HepG2 (cell line): Measurements from ENCODE around the gene ZNF483. TPM values are rescaled to one million over a fixed set of nuclear protein-coding genes. Genes with fewer than 3 reads are reported as not detected.
A peak's percentile ranks its signal among the peaks of the same experiment; 100 is the strongest.

Source experiments
- AHR ChIP-seq: IDR thresholded peaks from 2 replicates; pipeline ENCODE4 v1.6.1; 2018; ENCODE audit warnings: missing genetic modification reagents, missing compliant biosample characterization
- FOXJ3 ChIP-seq: sonication (generic); formaldehyde crosslinking; IDR thresholded peaks from 2 replicates; pipeline ENCODE4 v1.4.0; 2020; ENCODE audit warnings: missing genetic modification reagents, mild to moderate bottlenecking, borderline replicate concordance
- KDM3A ChIP-seq: IDR thresholded peaks from 2 replicates; pipeline ENCODE4 v1.6.1; 2018; ENCODE audit warnings: low read depth, missing compliant biosample characterization
- PBX3 ChIP-seq: sonication (generic); formaldehyde crosslinking; IDR thresholded peaks from 2 replicates; pipeline ENCODE4 v1.8.1; 2023; ENCODE audit warnings: missing genetic modification reagents, inconsistent platforms, borderline replicate concordance
- POLR2AphosphoS5 ChIP-seq: IDR thresholded peaks from 2 replicates; pipeline ENCODE4 v1.6.1; 2012; ENCODE audit warnings: low read depth, low read length
- RFX1 ChIP-seq: fragments of 450-650 bp; IDR thresholded peaks from 2 replicates; pipeline ENCODE4 v1.6.1; 2017
- TARDBP ChIP-seq: sonication (generic); formaldehyde crosslinking; IDR thresholded peaks from 2 replicates; pipeline ENCODE4 v1.8.0; 2022; ENCODE audit warnings: mild to moderate bottlenecking, missing genetic modification reagents
- THRA ChIP-seq: sonication (generic); formaldehyde crosslinking; IDR thresholded peaks from 2 replicates; pipeline ENCODE4 v1.4.0; 2020; ENCODE audit warnings: missing genetic modification reagents, borderline replicate concordance
- TMF1 ChIP-seq: sonication (generic); formaldehyde crosslinking; IDR thresholded peaks from 2 replicates; pipeline ENCODE4 v1.8.1; 2022; ENCODE audit warnings: low read depth, missing genetic modification reagents
- YY1 ChIP-seq: IDR thresholded peaks from 2 replicates; pipeline ENCODE4 v1.6.1; 2011; ENCODE audit warnings: low read length, low read depth, moderate library complexity, mild to moderate bottlenecking; ENCODE audit not compliant: insufficient read depth, insufficient replicate concordance
- ZFAT ChIP-seq: sonication (generic); formaldehyde crosslinking; conservative IDR thresholded peaks from 2 replicates; pipeline ENCODE4 v1.8.1; 2023; ENCODE audit warnings: missing genetic modification reagents, inconsistent platforms
- ZFY ChIP-seq: sonication (generic); formaldehyde crosslinking; IDR thresholded peaks from 2 replicates; pipeline ENCODE4 v1.4.0; 2020; ENCODE audit warnings: missing genetic modification reagents
- ZNF12 ChIP-seq: sonication (generic); formaldehyde crosslinking; IDR thresholded peaks from 2 replicates; pipeline ENCODE4 v1.5.0; 2020; ENCODE audit warnings: missing genetic modification reagents
- ZNF121 ChIP-seq: sonication (generic); formaldehyde crosslinking; IDR thresholded peaks from 2 replicates; pipeline ENCODE4 v1.5.0; 2020; ENCODE audit warnings: mild to moderate bottlenecking, missing genetic modification reagents
- ZNF766 ChIP-seq: sonication (generic); formaldehyde crosslinking; IDR thresholded peaks from 2 replicates; pipeline ENCODE4 v1.5.0; 2020; ENCODE audit warnings: missing genetic modification reagents, borderline replicate concordance
- polyA plus RNA-seq, 8 experiments: library from polyadenylated mRNA; depleted of rRNA in 3 of 8; stranded (reverse) in 7 of 8; unstranded in 1 of 8; fragments of >200 nt; fragmentation: Illumina TruSeq in 4 of 8; extraction: Trizol in 4 of 8; gene quantifications; 2 replicates each; pipeline versions ENCODE4 v1.2.1 to v1.2.3, GENCODE V29; 2011 to 2016; ENCODE audit warnings: low read depth in 4 of 8, missing spikeins in 1 of 8, mixed read lengths in 1 of 8; ENCODE audit not compliant: insufficient read depth in 1 of 8
- total RNA-seq, 5 experiments: library from RNA; depleted of rRNA; stranded (reverse); fragments of >200 nt; fragmentation: Illumina TruSeq; extraction: Trizol; gene quantifications; 2 replicates each; pipeline ENCODE4 v1.2.3, GENCODE V29; 2016; ENCODE audit warnings: low read depth in 1 of 5

ZNF483 gene
- total and polyA plus RNA-seq, 2 of the 13 experiments (the other 11 are each of a cell fraction or from before 2014, with no cell fraction given): 2.0 to 9.5 TPM

- TF ChIP-seq YY1: peak; percentile 81
- TF ChIP-seq THRA (CRISPR knock-in tag): no peak
- TF ChIP-seq ZNF766 (CRISPR knock-in tag): no peak
- no peak for TF ChIP-seq RFX1
- no peak for TF ChIP-seq ZFAT
- no peak for TF ChIP-seq KDM3A (CRISPR knock-in tag)
- TF ChIP-seq ZFY (CRISPR knock-in tag): peak; percentile 20; the same call in 1 of the 2 replicates
- no peak for TF ChIP-seq PBX3 (CRISPR knock-in tag)
- TF ChIP-seq FOXJ3 (CRISPR knock-in tag): no peak
- no peak for TF ChIP-seq AHR (CRISPR knock-in tag)
- no peak for TF ChIP-seq POLR2AphosphoS5
- no peak for TF ChIP-seq TARDBP (CRISPR knock-in tag)
- TF ChIP-seq ZNF121 (CRISPR knock-in tag): no peak
- peak; percentile 1; the same call in 1 of the 2 replicates for TF ChIP-seq TMF1 (CRISPR knock-in tag)
- no peak for TF ChIP-seq ZNF12 (CRISPR knock-in tag)
Measured at GRCh38 chr9:111483439-111483857, 41.5 kb upstream of the ZNF483 start (continued).
